ENCODE results near the gene SHQ1. TPM values are rescaled to one million over a fixed set of nuclear protein-coding genes. Genes with fewer than 3 reads are reported as not detected.

The SHQ1 gene
- total and polyA plus RNA-seq, 2 donors (not counting 3 experiments of a cell fraction or from before 2014, with no cell fraction given), result 7.3 to 20.6 TPM

DNA sequence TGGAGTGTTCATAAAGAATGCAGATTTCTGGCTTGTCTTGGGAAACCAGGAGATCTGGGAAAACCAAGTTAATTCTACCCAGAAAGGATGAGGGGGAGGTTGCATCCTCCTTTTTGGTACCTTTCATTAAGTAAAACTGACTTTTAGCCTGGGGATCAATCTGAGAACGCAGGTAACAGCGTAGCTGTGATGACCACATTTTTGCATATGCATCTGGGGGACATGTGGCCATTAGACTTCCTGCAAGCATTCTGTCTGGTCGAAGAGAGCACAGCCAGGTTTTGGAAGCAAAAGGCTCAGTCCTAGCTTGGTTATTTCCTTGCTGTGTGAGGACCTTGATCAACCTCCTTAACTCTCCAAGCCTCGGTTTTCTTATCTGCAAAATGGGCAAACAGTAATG is 145.2 kb downstream of the SHQ1 start:
- ChIA-PET POLR2A (no interaction called here), CTCF (interaction anchor here (1.1 kb wide), 1 partner anchor 37 kb away, joined by 5 read pairs; no protein-coding TSS in a partner anchor)
- H3K4me2 ChIP-seq (ENCODE audit: insufficient read depth, low read length), result no peak overlapping the region
- no peak overlapping the region for H3K4me3 ChIP-seq (replicated peaks in 1 of 3; ENCODE audit: insufficient read depth in 1 of 3, low read depth in 1 of 3, low read length in 3 of 3)
- H3K9me3 ChIP-seq (replicated peaks; ENCODE audit: control insufficient read depth, insufficient read depth, low read length), result no peaks in the 10 kb centered on the region
- TF ChIP-seq POLR2A (IDR thresholded peaks at IDR 0.05; ENCODE audit: low read depth, low read length), result no peak
- TF ChIP-seq, protein P1, sequence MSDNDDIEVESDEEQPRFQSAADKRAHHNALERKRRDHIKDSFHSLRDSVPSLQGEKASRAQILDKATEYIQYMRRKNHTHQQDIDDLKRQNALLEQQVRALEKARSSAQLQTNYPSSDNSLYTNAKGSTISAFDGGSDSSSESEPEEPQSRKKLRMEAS (IDR thresholded peaks at IDR 0.05; ENCODE audit: insufficient read depth, insufficient read length), result no peak
- TF ChIP-seq JUN (IDR thresholded peaks at IDR 0.05; ENCODE audit: borderline replicate concordance, insufficient read depth, insufficient read length, low read depth), result no peak
- TF ChIP-seq GATA2 (IDR thresholded peaks at IDR 0.05; ENCODE audit: insufficient read depth, insufficient read length, low read depth, low read length), result no peak
- no peak for TF ChIP-seq EZH2 (IDR thresholded peaks at IDR 0.05; ENCODE audit: borderline replicate concordance, low read depth, low read length, severe bottlenecking)
- no peak for TF ChIP-seq FOS (IDR thresholded peaks at IDR 0.05; ENCODE audit: borderline replicate concordance, insufficient read depth, low read length)
- no peak for TF ChIP-seq MYC (IDR thresholded peaks at IDR 0.05; ENCODE audit: low read depth, low read length)
- TF ChIP-seq POLR2AphosphoS5 (IDR thresholded peaks at IDR 0.05; ENCODE audit: insufficient read depth, low read depth, low read length), result no peak
- TF ChIP-seq, protein P2, sequence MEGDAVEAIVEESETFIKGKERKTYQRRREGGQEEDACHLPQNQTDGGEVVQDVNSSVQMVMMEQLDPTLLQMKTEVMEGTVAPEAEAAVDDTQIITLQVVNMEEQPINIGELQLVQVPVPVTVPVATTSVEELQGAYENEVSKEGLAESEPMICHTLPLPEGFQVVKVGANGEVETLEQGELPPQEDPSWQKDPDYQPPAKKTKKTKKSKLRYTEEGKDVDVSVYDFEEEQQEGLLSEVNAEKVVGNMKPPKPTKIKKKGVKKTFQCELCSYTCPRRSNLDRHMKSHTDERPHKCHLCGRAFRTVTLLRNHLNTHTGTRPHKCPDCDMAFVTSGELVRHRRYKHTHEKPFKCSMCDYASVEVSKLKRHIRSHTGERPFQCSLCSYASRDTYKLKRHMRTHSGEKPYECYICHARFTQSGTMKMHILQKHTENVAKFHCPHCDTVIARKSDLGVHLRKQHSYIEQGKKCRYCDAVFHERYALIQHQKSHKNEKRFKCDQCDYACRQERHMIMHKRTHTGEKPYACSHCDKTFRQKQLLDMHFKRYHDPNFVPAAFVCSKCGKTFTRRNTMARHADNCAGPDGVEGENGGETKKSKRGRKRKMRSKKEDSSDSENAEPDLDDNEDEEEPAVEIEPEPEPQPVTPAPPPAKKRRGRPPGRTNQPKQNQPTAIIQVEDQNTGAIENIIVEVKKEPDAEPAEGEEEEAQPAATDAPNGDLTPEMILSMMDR (IDR thresholded peaks at IDR 0.05; ENCODE audit: extremely low read depth in 1 of 2, insufficient read depth in 1 of 2, low read depth in 1 of 2, low read length in 2 of 2), result no peak
- intact Hi-C loops (cut with micrococcal nuclease), result no loop called here
- FAIRE-seq (no peak), DNase-seq (ENCODE audit: low read depth, low spot score) (no peak)
- no peaks in the 10 kb centered on the region for H3K79me2 ChIP-seq (ENCODE audit: control insufficient read depth, insufficient read depth, low read length)
- H3K27me3 ChIP-seq (ENCODE audit: control insufficient read depth in 2 of 2, insufficient read depth in 2 of 2, low read length in 2 of 2), result no peaks in the 10 kb centered on the region
- no peak overlapping the region for H3K27ac ChIP-seq (ENCODE audit: insufficient read depth, low read depth, low read length)
- H3K36me3 ChIP-seq (ENCODE audit: control insufficient read depth in 2 of 2, extremely low read depth in 1 of 2, insufficient read depth in 2 of 2, low read length in 2 of 2), result no peaks in the 10 kb centered on the region
- no peaks in the 10 kb centered on the region for H4K20me1 ChIP-seq (replicated peaks; ENCODE audit: control insufficient read depth, extremely low read depth, insufficient read depth, low read length)
- dilution Hi-C loops (cut with MboI; ENCODE audit: extremely low pct_ligation_motif_present, low sequenced_read_pairs), result no loop called here
- no TSS peak for BruUV-seq (replicated peaks)
- no peaks in the 10 kb centered on the region for H3K9me1 ChIP-seq (replicated peaks; ENCODE audit: control insufficient read depth, extremely low read depth, insufficient read depth, low read length)
- peaks cover 3% of the 10 kb centered on the region for H3K4me1 ChIP-seq (ENCODE audit: control insufficient read depth, extremely low read depth, insufficient read depth, low read length)
- no peak overlapping the region for H2AFZ ChIP-seq (ENCODE audit: low read depth, low read length)
- no peak overlapping the region for H3K9ac ChIP-seq (replicated peaks; ENCODE audit: extremely low read depth, insufficient read depth, low read length)

Data from endothelial cell of umbilical vein (primary cell).